ENCODE results near the gene ZFX. TPM values are rescaled to one million over a fixed set of nuclear protein-coding genes. Genes with fewer than 3 reads are reported as not detected.
A peak's percentile ranks its signal among the peaks of the same experiment; 100 is the strongest.

The ZFX gene
- total RNA-seq (2021) = 63.9 and 64.6 TPM in 2 replicates
- Bru-seq, nascent RNA = percentile 96 among the genes with signal in this experiment
- percentile 95 among the genes with signal in this experiment for BruChase-seq, experiment 1, labeled RNA remaining after a 2-hour chase
- BruChase-seq, experiment 2, labeled RNA remaining after a 6-hour chase = percentile 91 among the genes with signal in this experiment
- long read RNA-seq, full-length matches to known transcripts = 3 of 14 reads
- long read RNA-seq, partial matches to known transcripts = 2 of 14 reads
- long read RNA-seq, other reads (novel, unspliced or antisense) = 9 of 14 reads

DNA sequence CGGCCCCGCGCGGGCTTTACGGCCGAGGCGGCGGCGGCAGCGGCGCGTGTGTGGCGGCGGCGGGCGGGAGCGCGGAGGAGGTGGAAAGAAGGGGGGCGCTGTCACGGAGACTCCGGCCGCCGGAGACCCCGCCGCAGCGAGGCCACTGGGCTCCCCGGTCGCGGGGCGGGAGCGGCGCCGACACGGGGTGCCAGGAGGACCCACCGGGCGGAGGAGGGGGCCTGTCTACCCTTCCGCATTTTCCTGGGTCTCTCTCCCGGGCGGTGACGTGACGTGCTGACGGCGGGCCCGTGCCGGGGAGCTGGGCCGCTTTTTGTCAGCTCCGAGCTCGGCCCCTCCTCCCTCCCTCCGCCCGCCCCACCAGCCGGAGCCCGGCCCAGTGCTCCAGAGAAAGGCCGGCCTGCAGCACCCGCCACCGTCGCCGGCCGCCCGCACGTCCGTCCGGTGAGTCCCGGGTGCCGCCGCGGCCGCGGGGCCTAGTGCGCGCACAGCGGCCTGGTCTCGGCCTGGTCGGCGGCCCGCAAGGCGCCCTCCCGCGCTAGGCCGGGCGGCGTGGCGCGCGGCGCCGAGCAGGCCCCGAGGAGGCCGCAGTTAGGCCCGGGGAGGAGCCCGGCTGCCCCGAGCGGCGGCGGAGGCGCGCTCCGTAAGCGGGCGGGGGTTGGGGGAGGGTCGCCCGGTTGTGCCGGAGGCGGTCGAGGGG is at the start of gene ZFX:
Gene ZFX (plus strand): TSS at position 379 of the 700 bp plus-strand sequence. CDS start 23,014 bp downstream, outside the sequence.
- Histone ChIP-seq H3K4me1 (ENCODE audit: insufficient read depth, low read length, poor library complexity, severe bottlenecking) (peaks cover 56% of the 10 kb centered on the region), H3K36me3 (ENCODE audit: insufficient read depth, low read length, poor library complexity, severe bottlenecking) (peaks cover 8% of the 10 kb centered on the region), H3K4me3 (ENCODE audit: low read depth, low read length, poor library complexity, severe bottlenecking) (peak within 1 kb of the TSS; percentile 75), H3K27ac (ENCODE audit: low read depth, low read length, poor library complexity, severe bottlenecking) (peak within 1 kb of the TSS; percentile 97), H3K27me3 (replicated peaks; ENCODE audit: insufficient read depth, low read depth, low read length, poor library complexity) (no peaks in the 10 kb centered on the region), H3K9me3 (ENCODE audit: low read depth, low read length, poor library complexity, severe bottlenecking) (no peaks in the 10 kb centered on the region)
- intact Hi-C loops (cut with micrococcal nuclease; ENCODE audit: unreplicated experiment) = loop anchor here (5.0 kb wide), 1 partner anchor 93 kb away; no protein-coding TSS in a partner anchor
- DNase-seq (ENCODE audit: low spot score) = peak; percentile 82
- BruUV-seq (replicated peaks) = no TSS peak
- TF ChIP-seq, protein P1, sequence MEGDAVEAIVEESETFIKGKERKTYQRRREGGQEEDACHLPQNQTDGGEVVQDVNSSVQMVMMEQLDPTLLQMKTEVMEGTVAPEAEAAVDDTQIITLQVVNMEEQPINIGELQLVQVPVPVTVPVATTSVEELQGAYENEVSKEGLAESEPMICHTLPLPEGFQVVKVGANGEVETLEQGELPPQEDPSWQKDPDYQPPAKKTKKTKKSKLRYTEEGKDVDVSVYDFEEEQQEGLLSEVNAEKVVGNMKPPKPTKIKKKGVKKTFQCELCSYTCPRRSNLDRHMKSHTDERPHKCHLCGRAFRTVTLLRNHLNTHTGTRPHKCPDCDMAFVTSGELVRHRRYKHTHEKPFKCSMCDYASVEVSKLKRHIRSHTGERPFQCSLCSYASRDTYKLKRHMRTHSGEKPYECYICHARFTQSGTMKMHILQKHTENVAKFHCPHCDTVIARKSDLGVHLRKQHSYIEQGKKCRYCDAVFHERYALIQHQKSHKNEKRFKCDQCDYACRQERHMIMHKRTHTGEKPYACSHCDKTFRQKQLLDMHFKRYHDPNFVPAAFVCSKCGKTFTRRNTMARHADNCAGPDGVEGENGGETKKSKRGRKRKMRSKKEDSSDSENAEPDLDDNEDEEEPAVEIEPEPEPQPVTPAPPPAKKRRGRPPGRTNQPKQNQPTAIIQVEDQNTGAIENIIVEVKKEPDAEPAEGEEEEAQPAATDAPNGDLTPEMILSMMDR (conservative IDR thresholded peaks at IDR 0.05; ENCODE audit: low read depth, low read length) = no peak
- TF ChIP-seq EZH2 (IDR thresholded peaks at IDR 0.05; ENCODE audit: borderline replicate concordance, low read depth, low read length, poor library complexity, severe bottlenecking) = no peak
- ChIA-PET POLR2A (ENCODE audit: low non-redundant PET) (no interaction called here), CTCF (no interaction called here)

DNA sequence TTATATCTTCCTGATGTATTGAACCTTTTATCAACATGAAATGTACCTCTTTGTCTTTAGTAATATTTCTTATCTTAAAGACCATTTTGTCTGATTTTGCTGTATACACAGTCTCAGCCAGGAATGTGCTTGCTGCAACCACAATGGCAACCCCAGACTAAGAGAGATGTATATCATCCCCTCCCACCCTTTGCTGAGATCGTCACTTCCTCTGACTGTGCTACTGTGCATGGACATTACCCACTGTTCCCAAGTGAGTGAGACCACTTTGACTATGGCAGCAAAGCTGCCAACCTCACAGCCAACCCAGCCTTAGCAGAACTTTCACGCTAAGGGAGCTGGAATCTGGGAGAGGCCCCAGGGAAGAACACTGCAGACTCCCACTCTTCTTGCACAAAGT is 48.8 kb upstream of the ZFX start:
- TF ChIP-seq EZH2 (IDR thresholded peaks at IDR 0.05; ENCODE audit: borderline replicate concordance, low read depth, low read length, poor library complexity, severe bottlenecking) = no peak
- TF ChIP-seq, protein P1 (conservative IDR thresholded peaks at IDR 0.05; ENCODE audit: low read depth, low read length) = no peak
- DNase-seq (ENCODE audit: low spot score) = peak; percentile 18
- ChIA-PET POLR2A (ENCODE audit: low non-redundant PET) (no interaction called here), CTCF (no interaction called here)
- Histone ChIP-seq H3K36me3 (ENCODE audit: insufficient read depth, low read length, poor library complexity, severe bottlenecking) (no peaks in the 10 kb centered on the region), H3K9me3 (ENCODE audit: low read depth, low read length, poor library complexity, severe bottlenecking) (no peaks in the 10 kb centered on the region), H3K4me1 (ENCODE audit: insufficient read depth, low read length, poor library complexity, severe bottlenecking) (no peaks in the 10 kb centered on the region), H3K27me3 (replicated peaks; ENCODE audit: insufficient read depth, low read depth, low read length, poor library complexity) (peaks cover 7% of the 10 kb centered on the region), H3K27ac (ENCODE audit: low read depth, low read length, poor library complexity, severe bottlenecking) (no peak overlapping the region), H3K4me3 (ENCODE audit: low read depth, low read length, poor library complexity, severe bottlenecking) (no peak overlapping the region)
- BruUV-seq (replicated peaks) = no TSS peak
- intact Hi-C loops (cut with micrococcal nuclease; ENCODE audit: unreplicated experiment) = no loop called here

DNA sequence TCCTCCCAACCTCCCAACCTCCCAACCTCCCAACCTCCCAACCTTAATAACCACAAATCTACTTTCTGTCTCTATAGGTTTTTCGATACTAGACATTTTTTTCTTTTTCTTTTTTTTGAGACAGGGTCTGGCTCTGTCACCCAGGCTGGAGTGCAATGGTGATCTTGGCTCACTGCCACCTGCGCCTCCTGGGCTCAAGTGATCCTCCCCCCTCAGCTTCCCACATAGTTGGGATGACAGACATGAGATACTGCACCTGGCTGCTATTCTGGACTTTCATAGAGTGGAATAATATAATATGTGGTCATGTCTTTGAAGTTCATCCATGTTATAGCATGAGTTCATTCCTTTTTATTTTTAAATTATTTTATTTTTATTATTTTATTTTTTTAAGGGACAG is 39.5 kb upstream of the ZFX start:
- H3K9me3 ChIP-seq (ENCODE audit: low read depth, low read length, poor library complexity, severe bottlenecking) = no peaks in the 10 kb centered on the region
- peaks cover 7% of the 10 kb centered on the region for H3K27me3 ChIP-seq (replicated peaks; ENCODE audit: insufficient read depth, low read depth, low read length, poor library complexity)
- POLR2A ChIA-PET (ENCODE audit: low non-redundant PET) = no interaction called here
- TF ChIP-seq, protein P1 (conservative IDR thresholded peaks at IDR 0.05; ENCODE audit: low read depth, low read length) = no peak
- TF ChIP-seq EZH2 (IDR thresholded peaks at IDR 0.05; ENCODE audit: borderline replicate concordance, low read depth, low read length, poor library complexity, severe bottlenecking) = no peak
- intact Hi-C loops (cut with micrococcal nuclease; ENCODE audit: unreplicated experiment) = no loop called here
- H3K4me1 ChIP-seq (ENCODE audit: insufficient read depth, low read length, poor library complexity, severe bottlenecking) = no peaks in the 10 kb centered on the region
- DNase-seq (ENCODE audit: low spot score) = no peak
- H3K4me3 ChIP-seq (ENCODE audit: low read depth, low read length, poor library complexity, severe bottlenecking) = no peak overlapping the region
- no peaks in the 10 kb centered on the region for H3K36me3 ChIP-seq (ENCODE audit: insufficient read depth, low read length, poor library complexity, severe bottlenecking)
- H3K27ac ChIP-seq (ENCODE audit: low read depth, low read length, poor library complexity, severe bottlenecking) = no peak overlapping the region
- no TSS peak for BruUV-seq (replicated peaks)
- CTCF ChIA-PET = no interaction called here
